Loucy (cell line): ENCODE measurements around the gene OSGIN1.

Source experiments
- H2AFZ ChIP-seq: fragments of 200-600 bp; sonication (generic); 2 replicates; pipeline ENCODE4 v1.6.0; 2016; ENCODE audit warnings: antibody characterized with exemption, mild to moderate bottlenecking, low read length, moderate library complexity
- H3F3A ChIP-seq: fragments of 200-600 bp; 2 replicates; pipeline ENCODE4 v1.6.0; 2016; ENCODE audit warnings: antibody characterized with exemption, low read depth, mild to moderate bottlenecking
- H3K27me3 ChIP-seq: fragments of 200-600 bp; sonication (generic); 2 replicates; pipeline ENCODE4 v1.6.1; 2014; ENCODE audit warnings: low read length, mild to moderate bottlenecking; ENCODE audit not compliant: insufficient read depth, poor library complexity, severe bottlenecking
- H3K36me3 ChIP-seq: fragments of 200-600 bp; sonication (generic); 2 replicates; pipeline ENCODE4 v1.6.1; 2016; ENCODE audit warnings: low read length; ENCODE audit not compliant: insufficient read depth
- H3K4me1 ChIP-seq: fragments of 200-600 bp; sonication (generic); 2 replicates; pipeline ENCODE4 v1.5.1; 2014; ENCODE audit warnings: low read length, mild to moderate bottlenecking; ENCODE audit not compliant: insufficient read depth, poor library complexity, severe bottlenecking
- H3K4me2 ChIP-seq: fragments of 200-600 bp; sonication (generic); 2 replicates; pipeline ENCODE4 v1.6.0; 2014; ENCODE audit warnings: antibody characterized with exemption, low read length, low read depth, mild to moderate bottlenecking; ENCODE audit not compliant: poor library complexity, severe bottlenecking
- H3K4me3 ChIP-seq: fragments of 200-600 bp; sonication (generic); 2 replicates; pipeline ENCODE4 v1.5.1; 2014; ENCODE audit warnings: low read length, mild to moderate bottlenecking, mixed read lengths; ENCODE audit not compliant: poor library complexity, severe bottlenecking
- H3K79me2 ChIP-seq: fragments of 200-600 bp; sonication (generic); 2 replicates; pipeline ENCODE4 v1.6.1; 2014; ENCODE audit warnings: low read length; ENCODE audit not compliant: insufficient read depth
- H3K9ac ChIP-seq: fragments of 200-600 bp; sonication (generic); 2 replicates; pipeline ENCODE4 v1.6.0; 2014; ENCODE audit warnings: mild to moderate bottlenecking, low read depth, low read length, moderate library complexity; ENCODE audit not compliant: poor library complexity, severe bottlenecking
- H3K9me2 ChIP-seq: fragments of 200-600 bp; sonication (generic); replicated peaks from 2 replicates; pipeline ENCODE4 v1.6.1; 2016; ENCODE audit warnings: low read depth, low read length, mixed read lengths
- H3K9me3 ChIP-seq: fragments of 200-600 bp; sonication (generic); 2 replicates; pipeline ENCODE4 v1.6.1; 2014; ENCODE audit warnings: mild to moderate bottlenecking, antibody characterized with exemption, low read length, low read depth; ENCODE audit not compliant: insufficient read depth
- H4K20me1 ChIP-seq: fragments of 200-600 bp; sonication (generic); 2 replicates; pipeline ENCODE4 v1.6.0; 2014; ENCODE audit warnings: antibody characterized with exemption, low read length, mild to moderate bottlenecking; ENCODE audit not compliant: insufficient read depth, poor library complexity, severe bottlenecking
- EZH2phosphoT487 ChIP-seq: fragments of 200-600 bp; IDR thresholded peaks from 2 replicates; pipeline ENCODE4 v1.6.1; 2018; ENCODE audit warnings: antibody characterized with exemption, mild to moderate bottlenecking, moderate library complexity, borderline replicate concordance
- TF ChIP-seq, protein P1 (sequence below): fragments of 200-600 bp; sonication (generic); conservative IDR thresholded peaks from 2 replicates; pipeline ENCODE4 v1.5.1; 2014; ENCODE audit warnings: mild to moderate bottlenecking, antibody characterized with exemption, low read length

The OSGIN1 gene

DNA sequence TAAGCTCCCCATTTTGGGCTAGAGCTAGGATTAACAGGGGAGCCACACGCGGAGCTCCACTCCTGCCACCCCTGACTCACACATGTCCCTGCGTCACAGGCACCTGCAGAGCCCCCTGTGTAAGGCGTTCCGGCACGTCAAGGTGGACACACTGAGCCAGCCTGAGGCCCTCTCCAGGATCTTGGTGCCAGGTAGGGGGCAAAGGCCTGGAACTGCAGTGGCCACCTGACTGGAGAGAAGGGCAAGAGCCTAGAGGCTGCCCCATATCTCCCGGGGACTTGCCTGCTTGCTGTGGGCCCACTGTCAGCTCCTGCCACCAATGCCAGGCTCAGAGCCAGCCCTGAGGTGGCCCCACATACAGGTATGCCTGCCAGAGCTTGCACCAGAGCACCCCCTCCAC lies 48.7 kb downstream of the OSGIN1 start:
- Histone ChIP-seq H3K79me2 (no peaks in the 10 kb centered on the region), H3K4me1 (no peaks in the 10 kb centered on the region), H2AFZ (no peak overlapping the region), H3K36me3 (no peaks in the 10 kb centered on the region), H3K27me3 (no peaks in the 10 kb centered on the region), H3K9ac (no peak overlapping the region), H3K9me2 (no peaks in the 10 kb centered on the region), H3K9me3 (no peaks in the 10 kb centered on the region), H3K4me3 (no peak overlapping the region), H4K20me1 (no peaks in the 10 kb centered on the region), H3F3A (no peaks in the 10 kb centered on the region), H3K4me2 (no peak overlapping the region)
- no peak for TF ChIP-seq EZH2phosphoT487
- TF ChIP-seq, protein P1, sequence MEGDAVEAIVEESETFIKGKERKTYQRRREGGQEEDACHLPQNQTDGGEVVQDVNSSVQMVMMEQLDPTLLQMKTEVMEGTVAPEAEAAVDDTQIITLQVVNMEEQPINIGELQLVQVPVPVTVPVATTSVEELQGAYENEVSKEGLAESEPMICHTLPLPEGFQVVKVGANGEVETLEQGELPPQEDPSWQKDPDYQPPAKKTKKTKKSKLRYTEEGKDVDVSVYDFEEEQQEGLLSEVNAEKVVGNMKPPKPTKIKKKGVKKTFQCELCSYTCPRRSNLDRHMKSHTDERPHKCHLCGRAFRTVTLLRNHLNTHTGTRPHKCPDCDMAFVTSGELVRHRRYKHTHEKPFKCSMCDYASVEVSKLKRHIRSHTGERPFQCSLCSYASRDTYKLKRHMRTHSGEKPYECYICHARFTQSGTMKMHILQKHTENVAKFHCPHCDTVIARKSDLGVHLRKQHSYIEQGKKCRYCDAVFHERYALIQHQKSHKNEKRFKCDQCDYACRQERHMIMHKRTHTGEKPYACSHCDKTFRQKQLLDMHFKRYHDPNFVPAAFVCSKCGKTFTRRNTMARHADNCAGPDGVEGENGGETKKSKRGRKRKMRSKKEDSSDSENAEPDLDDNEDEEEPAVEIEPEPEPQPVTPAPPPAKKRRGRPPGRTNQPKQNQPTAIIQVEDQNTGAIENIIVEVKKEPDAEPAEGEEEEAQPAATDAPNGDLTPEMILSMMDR, result no peak

DNA sequence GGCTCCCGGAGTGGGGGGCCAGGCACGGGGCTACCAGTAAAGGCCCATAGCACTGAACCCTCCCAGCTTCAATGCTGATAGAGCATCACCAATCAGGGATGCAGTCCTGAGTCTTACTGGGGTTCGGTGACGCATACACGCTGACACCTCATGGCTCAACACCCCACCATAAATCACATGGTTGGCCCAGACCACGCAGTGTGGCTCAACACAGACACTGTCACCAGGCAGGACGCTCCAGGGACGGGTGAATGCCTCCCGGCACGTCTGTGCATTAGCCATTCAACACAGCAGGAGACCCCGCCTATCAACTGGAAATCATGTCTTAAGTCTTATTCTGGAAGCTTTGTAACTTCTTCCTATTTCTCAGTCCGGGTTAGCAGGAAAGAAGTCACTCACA lies 50.0 kb downstream of the OSGIN1 start:
- H3F3A ChIP-seq, result no peaks in the 10 kb centered on the region
- H3K9me2 ChIP-seq, result no peaks in the 10 kb centered on the region
- H3K4me2 ChIP-seq, result no peak overlapping the region
- H3K36me3 ChIP-seq, result no peaks in the 10 kb centered on the region
- H3K79me2 ChIP-seq, result no peaks in the 10 kb centered on the region
- no peaks in the 10 kb centered on the region for H4K20me1 ChIP-seq
- no peaks in the 10 kb centered on the region for H3K4me1 ChIP-seq
- no peak for TF ChIP-seq EZH2phosphoT487
- TF ChIP-seq, protein P1, result no peak
- no peak overlapping the region for H3K4me3 ChIP-seq
- no peak overlapping the region for H2AFZ ChIP-seq
- H3K27me3 ChIP-seq, result no peaks in the 10 kb centered on the region
- no peaks in the 10 kb centered on the region for H3K9me3 ChIP-seq
- no peak overlapping the region for H3K9ac ChIP-seq

DNA sequence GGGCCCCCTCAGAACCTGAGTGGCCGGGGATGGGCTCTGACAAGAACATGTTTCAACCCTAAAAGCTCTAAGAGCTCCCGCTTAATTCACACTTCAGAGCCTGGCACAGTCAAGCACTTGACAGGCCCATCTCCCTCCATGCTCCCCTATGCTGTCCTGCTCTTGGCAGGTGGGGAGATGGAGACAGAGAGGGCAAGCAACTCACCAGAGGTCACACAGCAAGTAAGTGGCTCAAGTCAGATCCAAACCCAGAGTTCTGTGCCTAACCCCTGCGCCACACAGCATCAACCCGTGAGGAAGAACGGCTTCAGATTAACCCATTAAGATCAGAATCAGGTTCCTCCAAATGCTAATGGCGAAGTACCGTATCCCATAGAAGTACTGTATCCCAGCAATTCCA lies 51.4 kb downstream of the OSGIN1 start:
- H3K4me2 ChIP-seq, result no peak overlapping the region
- no peak overlapping the region for H3K9ac ChIP-seq
- TF ChIP-seq, protein P1, result no peak
- TF ChIP-seq EZH2phosphoT487, result no peak
- H3K4me1 ChIP-seq, result no peaks in the 10 kb centered on the region
- H3K9me3 ChIP-seq, result no peaks in the 10 kb centered on the region
- H4K20me1 ChIP-seq, result no peaks in the 10 kb centered on the region
- H3K27me3 ChIP-seq, result no peaks in the 10 kb centered on the region
- no peaks in the 10 kb centered on the region for H3K9me2 ChIP-seq
- H3K79me2 ChIP-seq, result no peaks in the 10 kb centered on the region
- no peaks in the 10 kb centered on the region for H3K36me3 ChIP-seq
- no peaks in the 10 kb centered on the region for H3F3A ChIP-seq
- H2AFZ ChIP-seq, result no peak overlapping the region
- no peak overlapping the region for H3K4me3 ChIP-seq
